GM21529 (cell line): ENCODE data around the gene MAPK6.

ENCODE experiments used
- ATAC-seq: cut with Tn5 transposase; IDR thresholded peaks from one replicate; pipeline ENCODE4 v1.9.1; 2021; ENCODE audit not compliant: unreplicated experiment

Gene MAPK6

GRCh38 chr15:52102463-52102862, 83.4 kb downstream of the MAPK6 start:
- ATAC-seq, result no peak

- ATAC-seq, result peak; percentile 81
These were observed 84.5 kb downstream of the MAPK6 start for GRCh38 chr15:52103217-52104207.

- peak; percentile 30 for ATAC-seq
These were observed 85.5 kb downstream of the MAPK6 start for GRCh38 chr15:52104532-52105004.

GRCh38 chr15:52105846-52106245, 86.8 kb downstream of the MAPK6 start:
- ATAC-seq, result no peak

GRCh38 chr15:52106641-52107040, 87.6 kb downstream of the MAPK6 start:
- no peak for ATAC-seq

GRCh38 chr15:52107238-52107637, 88.2 kb downstream of the MAPK6 start:
- no peak for ATAC-seq

GRCh38 chr15:52109559-52110451, 90.8 kb downstream of the MAPK6 start:
- peak; percentile 55 for ATAC-seq

- no peak for ATAC-seq
These were observed 92.6 kb downstream of the MAPK6 start for GRCh38 chr15:52111517-52112202.

GRCh38 chr15:52112203-52112750, 93.3 kb downstream of the MAPK6 start:
- no peak for ATAC-seq

GRCh38 chr15:52113235-52113634, 94.2 kb downstream of the MAPK6 start:
- ATAC-seq, result no peak

- ATAC-seq, result no peak
These were observed 94.7 kb downstream of the MAPK6 start for GRCh38 chr15:52113708-52114107.

- ATAC-seq, result no peak
These were observed 95.4 kb downstream of the MAPK6 start for GRCh38 chr15:52114261-52115055.

- ATAC-seq, result no peak
These were observed 96.8 kb downstream of the MAPK6 start for GRCh38 chr15:52115598-52116427.
